Fibroblast of skin of left biceps (primary cell): Measurements from ENCODE around the gene NHS.
"Not testable (repeated sequence)": the region's sequence is repeated elsewhere in the genome, so short reads cannot be mapped to it uniquely, and the experiment has no call there.

ENCODE experiments used
- DNase-seq, 2 experiments: peaks; one replicate each; pipeline ENCODE4 v3.0.0-alpha.2; 2013; ENCODE audit warnings: low read depth in 2 of 2

Gene NHS

DNA sequence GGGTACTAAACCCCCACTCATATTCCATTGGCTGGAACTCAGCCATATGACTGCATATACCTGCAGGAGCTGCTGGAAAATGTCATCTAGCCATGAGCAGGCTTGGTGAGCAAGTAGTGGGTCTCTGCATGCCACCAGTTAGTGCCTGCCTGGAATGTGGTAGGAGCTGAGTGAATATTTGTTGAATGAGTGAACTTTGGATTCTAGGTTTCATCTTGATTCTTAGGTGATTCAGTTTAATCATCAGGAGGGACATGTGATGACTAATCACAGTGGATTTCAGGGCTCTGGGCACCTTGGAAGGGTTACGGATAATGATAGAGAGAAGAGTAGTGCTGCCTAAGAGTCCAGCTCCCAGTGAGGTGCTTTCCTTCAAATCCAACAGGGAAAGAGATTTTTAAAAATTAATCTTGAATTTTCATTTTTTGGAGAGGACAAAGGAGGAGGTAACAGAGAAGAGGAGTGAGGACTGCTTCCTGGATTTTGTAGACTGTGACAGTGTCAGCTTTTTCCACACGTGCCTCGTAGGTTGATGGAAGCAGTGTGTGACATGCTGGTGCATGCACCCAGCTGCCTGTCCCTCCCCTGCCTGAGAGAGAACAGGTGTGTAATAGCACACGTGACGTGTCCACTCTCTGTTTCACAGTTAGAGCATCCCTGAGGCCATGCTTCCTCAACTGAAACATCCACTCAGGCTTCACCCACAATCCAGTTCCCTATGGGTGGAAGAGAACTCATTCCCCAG lies 30.4 kb downstream of the NHS start:
- no peak for DNase-seq

DNA sequence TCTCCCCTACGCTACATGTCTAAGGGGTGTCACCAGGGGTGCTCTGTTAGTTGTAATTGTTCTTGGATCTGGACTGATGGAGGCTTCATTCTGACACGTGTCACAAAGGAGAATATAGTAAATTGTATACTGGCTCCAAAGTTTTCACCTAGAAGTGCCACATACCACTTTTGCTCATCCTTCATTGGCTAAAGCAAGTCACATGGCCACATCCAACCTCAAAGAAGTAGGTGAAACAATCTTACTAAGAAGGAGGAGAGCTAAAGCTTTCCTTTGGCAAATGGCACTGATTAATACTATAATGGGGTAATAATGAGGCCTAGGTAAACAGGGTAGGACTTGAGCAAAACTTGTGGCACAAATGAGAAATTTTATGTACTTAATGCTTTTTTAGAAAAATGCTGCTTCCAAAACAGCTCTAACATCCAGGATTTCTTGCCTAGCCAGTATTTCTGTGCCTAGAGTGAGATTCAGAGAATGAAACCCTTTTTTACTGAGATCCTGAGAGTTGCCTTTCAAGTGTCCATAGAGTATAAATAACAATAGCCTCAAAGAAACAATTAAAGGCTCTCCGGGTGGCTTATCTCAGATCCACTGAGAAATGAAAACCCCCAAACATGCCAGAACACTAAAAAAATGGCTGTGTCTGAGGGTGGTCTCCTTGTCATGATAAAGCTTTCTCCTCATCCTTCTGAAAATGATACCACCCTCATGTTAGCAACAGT lies 34.7 kb downstream of the NHS start:
- DNase-seq, result no peak

DNA sequence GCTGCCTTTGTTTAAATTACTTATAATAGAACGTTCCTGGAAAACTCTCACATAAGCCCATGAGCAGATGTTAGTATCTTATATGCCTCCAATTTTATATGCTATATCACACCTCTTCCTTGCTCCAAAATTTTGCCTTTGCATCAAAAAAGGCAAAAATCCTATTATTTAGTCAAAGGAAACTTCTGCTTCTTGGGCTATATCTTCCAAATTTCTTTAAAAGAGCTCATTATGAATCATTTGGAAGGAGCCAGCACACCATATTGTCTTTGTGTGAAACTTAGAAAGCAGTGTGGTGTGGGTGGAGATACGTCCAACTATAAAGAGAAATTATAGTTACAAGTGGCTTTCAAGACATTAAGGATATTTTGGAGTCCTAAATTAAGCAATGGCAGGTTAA lies 35.7 kb downstream of the NHS start:
- no peak for DNase-seq

DNA sequence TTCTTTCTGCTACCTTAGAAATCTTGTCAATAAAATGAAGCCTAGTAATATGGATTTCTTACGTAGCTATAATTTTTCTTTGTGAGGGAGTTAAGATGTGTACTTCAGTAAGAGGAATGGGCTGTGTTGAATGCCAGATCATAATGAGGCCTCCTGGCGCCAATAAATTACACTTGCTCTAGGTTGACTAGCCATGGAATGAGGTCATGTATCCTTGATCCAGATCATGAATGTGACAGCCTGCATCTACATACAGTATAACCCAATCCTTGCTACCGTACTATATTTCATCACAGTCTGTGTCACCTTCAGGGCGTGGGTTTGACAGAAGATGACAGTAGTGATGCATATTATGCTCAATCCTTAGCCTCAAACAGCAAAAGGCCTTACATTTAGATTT lies 36.2 kb downstream of the NHS start:
- no peak for DNase-seq

DNA sequence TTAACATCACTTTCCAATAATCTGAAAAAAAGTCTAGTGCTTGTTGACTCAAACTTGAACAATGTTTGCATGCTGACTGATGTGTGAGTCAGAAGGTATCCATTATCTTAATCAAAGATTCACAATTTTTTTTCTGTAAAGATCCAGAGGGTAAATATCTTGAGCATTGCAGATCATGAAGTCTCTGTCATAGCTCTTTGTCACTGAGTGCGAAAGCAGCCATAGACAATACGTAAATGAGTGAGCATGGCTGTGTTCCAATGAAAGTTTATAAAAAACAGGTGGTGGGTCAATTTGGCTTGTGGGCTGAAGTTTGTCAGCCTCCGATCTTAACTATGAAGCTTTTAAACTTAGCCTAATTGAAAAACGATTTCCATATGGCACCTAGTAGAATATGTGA lies 37.7 kb downstream of the NHS start:
- peak; percentile 71 to 76 for DNase-seq

DNA sequence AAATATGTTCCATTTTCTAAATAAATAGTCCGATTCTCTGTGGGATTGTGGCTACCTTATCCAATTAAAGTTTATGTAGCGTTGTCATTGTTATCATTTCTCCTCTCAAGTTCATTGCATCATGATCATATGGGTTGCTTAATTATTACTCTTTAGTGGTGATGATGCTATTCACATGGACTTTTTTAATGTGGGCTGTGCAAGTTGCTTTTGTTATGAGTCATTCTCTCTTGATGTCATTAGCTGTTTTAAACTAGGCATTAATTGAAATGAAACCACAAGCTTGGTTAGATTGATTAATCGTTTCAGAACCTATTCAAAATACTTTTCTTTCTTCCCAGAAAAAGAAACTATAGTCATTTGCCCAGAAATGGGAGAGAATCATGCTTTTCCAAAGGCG lies 38.2 kb downstream of the NHS start:
- DNase-seq, result peak; percentile 60 to 70

DNA sequence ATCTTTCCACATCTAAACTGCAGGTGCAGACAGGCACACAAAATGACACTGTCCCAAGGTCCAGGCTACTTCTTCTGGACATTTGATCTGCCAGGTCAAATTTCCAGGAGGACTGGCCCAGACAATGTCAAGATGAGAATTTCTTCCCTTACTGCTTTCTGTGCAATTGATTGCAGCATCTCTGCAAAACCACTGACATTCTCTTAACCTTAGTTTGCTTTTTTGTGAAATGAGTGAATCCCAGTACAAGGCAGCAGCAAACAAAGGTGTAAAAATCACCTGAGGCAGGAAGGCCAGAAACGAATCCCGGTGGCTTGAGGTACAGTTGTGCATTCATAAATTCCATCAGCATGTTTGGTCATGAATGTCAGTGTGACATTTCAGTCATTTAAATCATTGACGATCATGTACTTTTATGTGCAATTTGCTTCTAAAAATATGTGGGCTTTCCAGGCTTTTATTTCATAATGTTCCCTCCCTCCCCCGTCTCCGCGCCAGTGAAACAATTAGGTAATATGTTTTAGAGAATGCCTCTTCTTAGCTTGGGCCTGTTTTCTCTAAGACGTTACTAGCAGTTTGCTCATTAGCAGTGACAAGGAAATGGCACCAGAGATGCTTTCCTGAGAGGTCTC lies 39.1 kb downstream of the NHS start:
- DNase-seq, result no peak

DNA sequence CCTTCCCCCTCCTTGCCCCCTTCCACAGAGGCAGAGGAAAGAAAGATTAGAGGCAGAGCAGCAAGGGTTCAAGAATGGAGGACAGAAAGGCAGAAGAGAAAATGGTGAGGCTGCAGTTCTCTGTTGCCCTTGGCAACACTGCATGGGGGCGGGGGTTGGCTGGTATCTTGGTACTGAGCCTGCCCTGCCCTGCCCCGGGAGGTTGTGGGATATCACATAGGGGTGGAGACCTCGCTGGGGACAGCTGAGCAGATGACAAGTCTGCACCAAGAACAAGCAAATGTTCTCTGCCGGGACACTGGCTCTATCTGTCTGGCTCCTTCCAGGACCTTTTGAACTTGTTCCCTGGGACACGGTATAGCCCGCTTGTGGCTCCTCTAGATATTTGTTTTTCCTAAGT lies 39.8 kb downstream of the NHS start:
- DNase-seq, result no peak

DNA sequence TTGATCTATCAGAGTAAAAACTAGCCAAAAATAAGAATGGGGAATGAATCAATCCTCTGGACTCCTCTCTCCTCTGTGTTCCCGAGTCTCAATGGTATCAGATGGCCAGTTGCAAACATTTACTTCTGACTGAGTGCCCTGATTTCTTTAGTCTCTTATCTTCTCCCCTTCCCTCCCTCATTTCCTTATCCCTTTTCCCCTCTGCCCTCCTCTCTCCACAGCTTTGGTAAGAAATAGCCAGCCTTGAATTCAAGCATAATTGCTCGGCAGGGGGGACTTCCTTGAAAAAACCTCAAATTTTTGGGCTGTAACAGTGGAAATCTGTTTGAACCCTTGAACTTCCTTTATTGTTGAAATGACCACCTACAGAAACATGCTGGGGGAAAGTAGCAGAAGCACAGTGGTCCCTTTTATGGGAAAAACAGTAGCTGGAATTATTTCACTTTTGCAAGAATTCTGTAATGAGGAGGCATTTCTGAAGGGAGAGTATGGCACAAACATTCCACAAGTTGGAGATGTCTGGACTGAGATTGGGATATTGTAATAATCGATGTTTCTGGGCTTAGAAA lies 40.3 kb downstream of the NHS start:
- no peak for DNase-seq

DNA sequence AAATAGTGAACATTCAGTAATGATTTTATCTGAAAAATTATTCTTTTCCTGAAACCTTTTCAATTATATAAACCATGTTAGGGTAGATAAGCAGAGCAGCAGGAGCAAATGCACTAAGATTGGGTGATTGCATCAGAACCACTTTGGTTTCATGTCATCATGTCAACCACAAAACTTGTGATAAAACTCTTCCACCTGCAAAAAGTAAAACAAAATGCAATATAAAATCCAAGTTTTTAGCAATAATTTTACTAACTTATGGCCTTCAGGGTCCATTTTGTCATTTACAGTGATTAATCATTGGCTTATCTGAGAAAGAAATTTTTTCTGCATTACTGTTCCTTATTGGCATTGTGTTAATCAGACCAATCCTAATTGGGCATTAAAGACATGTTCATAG lies 42.4 kb downstream of the NHS start:
- DNase-seq, result no peak

DNA sequence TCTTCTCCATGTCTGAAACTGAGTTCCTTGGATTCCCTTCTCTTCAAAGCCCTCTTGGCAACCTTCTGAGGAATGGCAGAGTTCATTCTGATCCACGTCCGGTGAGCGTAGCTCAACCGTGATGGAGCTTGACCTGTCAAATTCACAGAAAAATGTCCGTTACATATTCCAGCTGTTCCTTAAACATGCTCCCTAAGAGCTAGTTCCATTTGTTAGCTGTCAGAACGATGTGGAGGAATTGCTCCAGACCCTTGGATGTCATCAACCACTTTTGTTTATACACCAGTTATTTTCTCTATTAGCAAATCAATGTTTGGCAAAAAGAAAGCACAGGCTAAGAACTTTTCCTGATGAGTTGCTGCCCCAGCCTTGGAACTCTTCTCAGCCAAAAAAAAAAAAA lies 50.1 kb downstream of the NHS start:
- no peak for DNase-seq

DNA sequence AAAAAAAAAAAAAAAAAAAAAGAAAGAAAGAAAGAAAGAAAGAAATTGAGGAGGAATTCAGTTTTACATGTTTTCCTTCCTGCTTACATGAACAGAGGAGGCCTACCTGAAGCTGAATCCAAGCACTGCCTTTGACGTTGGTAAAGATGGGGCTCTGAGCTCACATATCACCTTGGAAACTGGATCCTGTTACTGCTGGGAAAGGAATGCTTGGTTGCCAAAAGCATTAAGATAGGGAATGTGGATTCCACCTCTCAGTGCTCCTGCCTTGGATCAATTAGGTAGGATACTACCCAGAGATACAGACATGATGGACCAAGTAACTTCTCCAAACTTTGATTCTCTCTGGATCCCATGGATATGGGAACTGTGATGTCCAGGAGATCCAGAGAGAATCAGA lies 50.6 kb downstream of the NHS start:
- DNase-seq, result no peak

DNA sequence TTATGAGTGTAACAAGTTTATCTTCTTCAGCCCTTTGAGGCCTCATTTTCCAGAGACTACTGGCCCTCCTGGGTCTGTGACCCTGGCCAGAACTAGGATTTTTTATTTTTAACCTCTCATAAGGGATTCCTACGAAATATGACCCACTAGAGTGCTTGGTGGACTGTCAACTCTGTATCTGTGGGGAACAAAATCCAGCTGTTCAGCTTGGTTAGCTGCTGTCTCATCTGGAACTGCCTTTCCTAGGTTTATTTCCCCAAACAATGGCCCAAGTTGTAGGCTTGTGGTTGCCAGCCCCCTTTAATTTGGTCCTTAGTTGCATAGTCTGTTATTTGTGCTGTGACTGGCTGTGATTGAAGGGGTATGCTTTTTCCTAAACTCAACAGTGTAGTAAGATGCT lies 56.2 kb downstream of the NHS start:
- no peak for DNase-seq

DNA sequence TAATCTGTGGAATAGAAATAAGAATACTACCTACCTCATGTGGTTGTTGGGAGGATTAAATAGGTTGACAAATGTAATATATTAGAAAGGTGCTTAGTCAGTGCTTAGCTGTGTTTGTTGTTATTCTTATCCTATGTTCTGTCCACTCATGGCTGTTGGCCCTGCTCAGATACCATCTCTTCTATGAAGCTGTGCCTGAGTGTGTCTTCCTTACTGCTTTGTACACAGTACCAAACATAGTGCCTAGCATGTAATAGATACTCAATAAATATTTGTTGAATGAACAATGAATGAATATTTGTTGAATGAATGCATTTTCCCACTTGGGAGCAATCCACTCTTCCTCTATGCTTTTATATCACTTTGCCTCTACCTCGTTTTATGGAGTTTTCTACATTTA lies 57.2 kb downstream of the NHS start:
- DNase-seq, result no peak

DNA sequence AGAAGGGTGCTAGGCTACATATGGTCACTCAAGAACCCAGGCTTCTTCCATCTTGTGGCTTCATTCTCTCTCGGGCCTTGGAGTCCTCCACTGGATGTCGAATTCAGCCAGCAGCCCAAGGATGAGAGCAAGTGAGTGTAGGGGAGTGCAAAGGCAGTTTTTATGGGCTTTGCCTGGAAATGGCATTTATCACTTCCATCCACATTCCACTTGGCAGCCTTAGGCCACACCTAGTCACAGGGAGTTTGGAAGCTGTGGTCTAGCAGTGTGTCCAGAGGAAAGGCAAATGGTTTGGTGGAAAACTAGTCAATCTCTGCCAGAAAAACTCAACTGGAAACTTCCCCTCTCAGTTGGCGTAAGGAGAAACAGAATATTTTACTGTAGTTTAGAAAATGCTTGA lies 59.0 kb downstream of the NHS start:
- no peak for DNase-seq

DNA sequence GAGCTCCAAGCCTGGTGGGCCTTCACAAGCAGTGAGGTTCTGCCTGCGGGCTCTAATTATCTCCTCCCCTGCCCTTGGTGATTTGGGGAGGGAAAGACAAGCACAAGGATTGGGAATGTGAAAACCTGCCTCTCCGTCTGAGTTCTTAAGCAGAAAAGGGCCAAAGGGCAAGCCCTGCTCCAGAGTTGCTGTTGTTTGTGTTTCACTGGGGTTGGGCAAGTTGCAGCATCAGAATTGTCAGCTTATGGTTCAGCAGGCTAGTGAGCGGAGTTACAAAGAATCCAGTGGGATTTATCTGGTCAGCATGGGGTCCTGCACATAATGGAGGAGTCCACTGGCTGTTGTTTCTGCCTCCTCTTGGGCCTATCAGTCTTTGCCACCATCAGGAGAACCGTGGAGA lies 60.5 kb downstream of the NHS start:
- DNase-seq, result no peak

DNA sequence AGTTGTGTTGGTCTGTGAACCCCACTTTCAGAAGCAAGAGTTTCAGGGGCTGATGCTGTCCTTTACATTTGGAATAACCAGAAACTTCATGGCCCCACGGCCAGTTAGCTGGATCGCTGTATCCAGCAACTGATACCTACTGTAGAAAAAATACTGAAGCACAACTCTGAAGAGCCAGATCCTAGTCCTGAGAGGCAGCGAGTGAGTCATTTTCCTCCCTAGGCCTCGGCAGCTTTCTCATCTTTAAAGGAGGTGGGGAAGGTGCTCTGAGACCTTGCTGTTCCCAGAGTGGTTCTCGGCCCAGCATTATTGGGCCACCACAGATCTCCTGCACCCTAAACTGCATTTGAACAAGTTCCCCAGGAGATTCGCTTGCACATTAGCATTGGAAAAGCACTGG lies 63.2 kb downstream of the NHS start:
- DNase-seq, result no peak

DNA sequence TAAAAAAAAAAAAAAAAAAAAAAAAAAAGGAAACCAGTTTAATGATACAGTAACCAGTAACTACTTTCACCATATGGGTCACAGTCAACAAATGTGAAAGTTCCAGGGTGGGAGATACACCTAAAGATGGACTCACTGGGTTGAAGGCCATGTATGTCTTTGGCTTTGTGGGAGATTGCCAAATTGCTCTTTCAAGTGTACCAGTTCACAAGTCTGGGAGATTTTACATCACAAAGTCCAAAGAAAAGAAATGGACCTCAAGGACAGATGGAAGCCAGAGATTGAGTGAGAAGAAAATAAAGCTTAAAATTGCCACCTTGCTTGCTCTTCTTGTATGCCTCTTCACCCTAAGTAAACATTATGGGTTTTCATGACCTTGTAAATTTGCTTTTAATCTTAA lies 65.3 kb downstream of the NHS start:
- DNase-seq, result no peak

DNA sequence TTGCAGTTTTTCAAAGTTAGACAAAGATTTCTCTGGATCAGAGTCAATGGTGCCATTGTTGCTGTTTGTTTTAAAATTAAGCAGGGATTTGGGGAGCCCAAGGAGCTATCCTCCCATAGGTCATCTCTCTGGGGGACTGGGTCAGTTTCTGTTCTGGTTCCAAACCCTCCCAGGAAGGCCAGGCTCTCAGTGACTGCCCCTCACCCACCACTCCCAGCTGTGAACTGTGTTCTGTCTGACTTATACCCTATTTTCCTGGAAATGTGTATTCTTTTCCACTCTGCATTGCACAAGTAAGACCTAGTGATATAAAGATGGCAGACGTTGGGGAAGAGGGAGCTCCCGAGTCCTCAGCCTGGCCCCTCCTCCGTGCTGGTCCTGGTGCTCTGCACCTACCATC lies 65.8 kb downstream of the NHS start:
- no peak for DNase-seq

DNA sequence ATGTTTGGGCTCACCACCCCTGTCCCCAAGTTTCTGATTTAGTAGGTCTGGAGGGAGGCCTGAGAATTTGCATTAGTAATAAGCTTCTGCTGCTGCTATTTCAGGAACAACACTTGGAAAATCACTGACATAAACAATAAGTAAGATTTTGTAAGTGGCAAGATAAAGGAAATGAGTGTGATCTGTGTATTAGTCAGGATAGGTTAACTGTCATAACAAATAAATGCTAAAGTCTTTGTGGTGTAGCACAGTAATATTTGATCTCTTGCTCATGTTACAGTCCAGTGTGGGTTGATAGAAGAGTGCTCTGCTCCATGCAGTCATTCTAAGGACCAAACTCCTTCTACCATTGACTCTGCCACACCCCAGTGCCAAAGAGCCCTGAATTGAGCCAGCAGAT lies 67.0 kb downstream of the NHS start:
- DNase-seq, result no peak

DNA sequence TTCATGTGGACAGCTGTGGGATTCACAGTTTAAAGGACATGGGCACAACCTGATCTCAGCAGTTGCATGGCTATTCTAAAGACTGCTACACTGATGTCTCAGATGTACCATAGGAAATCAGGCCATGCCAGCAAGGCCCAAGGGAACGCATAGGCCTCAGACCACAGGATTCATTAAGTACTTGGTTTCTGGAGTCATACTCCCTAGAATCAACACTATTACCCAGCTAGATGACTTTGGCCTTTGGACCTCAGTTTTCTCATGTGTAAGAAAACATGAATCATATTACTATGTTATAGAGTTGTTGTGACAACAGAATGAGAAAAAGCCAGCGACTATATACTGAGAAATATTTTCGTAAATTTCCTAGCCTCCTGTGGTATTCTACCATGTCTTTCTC lies 67.9 kb downstream of the NHS start:
- DNase-seq, result no peak

DNA sequence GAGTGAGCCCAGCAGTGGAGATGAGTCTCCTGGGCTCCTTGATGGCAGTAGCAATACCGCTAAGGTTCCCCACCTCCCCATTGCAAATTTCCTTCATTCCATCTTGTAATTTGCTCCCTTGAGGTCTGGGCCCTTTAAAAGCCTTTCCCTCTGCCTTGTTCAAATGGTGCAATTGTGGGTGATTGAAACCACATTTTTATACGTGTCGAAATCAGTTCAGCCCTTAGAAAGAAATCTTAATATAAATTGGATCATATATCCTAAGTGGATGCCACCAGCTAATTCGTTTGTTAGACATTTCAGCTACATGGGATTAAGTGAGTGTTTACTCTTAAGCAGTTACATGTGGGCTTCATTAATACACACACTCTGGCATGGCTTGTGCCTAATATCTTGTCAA lies 68.6 kb downstream of the NHS start:
- DNase-seq, result peak in 1 of 2 experiments; percentile 60

DNA sequence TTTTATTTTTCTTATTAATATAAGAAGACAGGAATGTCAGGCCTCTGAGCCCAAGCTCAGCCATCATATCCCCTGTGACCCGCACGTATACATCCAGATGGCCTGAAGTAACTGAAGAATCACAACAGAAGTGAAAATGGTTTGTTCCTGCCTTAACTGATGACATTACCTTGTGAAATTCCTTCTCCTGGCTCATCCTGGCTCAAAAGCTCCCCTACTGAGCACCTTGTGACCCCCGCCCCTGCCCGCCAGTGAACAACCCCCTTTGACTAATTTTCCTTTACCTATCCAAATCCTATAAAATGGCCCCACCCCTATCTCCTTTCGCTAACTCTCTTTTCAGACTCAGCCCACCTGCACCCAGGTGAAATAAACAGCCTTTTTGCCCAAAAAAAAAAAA lies 71.3 kb downstream of the NHS start:
- not testable (repeated sequence) for DNase-seq
